ENCODE data around the gene ROR1. TPM values are rescaled to one million over a fixed set of nuclear protein-coding genes. Genes with fewer than 3 reads are reported as not detected.

Gene ROR1
- polyA plus RNA-seq, 5 donors: 56.6 to 103 (median 89.0) TPM

DNA sequence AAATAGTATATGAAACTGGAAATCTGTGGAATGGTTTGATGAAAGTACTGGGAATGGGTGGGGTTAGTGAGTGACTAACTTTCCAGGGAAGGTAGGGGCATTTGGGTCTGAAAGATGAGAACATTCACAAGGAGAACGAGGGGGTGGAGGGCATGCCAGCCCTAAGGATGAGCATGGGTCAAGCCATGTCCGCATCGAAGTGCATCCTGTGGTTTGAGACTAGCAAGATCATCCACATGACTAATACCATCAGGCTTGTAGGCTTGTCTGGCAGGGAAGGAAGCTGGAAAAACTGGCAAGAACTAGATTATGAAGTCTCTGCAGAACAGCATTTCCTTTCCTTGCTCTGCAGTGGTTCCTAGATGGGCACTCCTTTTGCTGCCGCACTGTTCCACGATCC lies 359.2 kb downstream of the ROR1 start:
- DNase-seq: no peak

DNA sequence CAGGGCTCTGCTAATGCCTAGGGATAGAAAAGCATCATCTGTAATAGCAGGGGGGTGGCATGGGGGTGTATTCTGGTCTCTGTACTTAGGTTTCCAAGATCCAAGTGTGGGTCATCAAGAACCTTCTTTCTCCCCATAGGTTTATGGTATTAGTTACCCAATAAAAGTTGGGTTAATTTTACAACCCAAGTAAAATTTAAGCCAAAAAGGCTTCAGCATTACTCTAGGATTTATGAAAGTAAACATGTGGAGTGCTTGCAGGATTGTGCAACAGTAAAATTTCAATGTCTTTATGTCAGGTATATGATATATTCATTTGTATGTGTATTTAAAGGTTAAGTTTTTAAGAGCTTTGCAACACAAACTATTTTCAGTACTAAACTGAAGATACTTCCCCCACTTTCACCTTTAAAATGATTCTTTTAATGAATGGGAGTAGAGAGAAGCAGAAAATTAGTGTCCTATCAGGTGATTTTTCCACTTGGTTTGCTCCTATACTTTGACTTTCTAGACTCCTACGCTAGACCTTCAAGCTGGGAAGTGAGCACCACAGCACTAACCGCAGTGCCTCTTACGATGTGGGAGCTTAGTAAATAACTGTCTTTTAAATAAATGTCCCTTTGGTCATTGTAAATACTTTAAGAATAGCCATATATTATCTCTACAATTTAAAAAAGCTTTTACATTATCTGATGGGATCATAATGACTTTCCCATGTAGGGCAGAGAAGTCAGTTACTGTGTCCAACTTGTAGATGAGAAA lies 361.8 kb downstream of the ROR1 start:
- no peak for DNase-seq

DNA sequence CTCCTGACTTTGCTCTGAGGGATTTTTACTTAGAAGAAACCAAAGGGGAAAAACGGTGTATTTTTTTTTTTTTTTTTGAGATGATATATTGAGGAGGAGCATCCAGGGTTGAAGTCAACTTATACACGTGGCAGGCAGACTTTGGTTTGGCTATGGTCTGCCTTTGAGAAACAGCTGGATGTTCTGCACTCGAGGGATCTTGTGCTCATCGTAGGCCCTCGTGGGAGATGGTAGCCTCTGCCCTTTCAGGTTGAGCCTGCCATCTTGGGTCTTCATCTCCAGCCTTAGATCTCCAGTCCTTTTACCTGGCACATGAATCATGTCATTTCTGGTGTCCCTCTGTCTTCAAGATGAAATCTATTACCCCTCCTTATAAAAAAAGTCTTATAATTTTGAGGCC lies 362.5 kb downstream of the ROR1 start:
- DNase-seq: no peak

DNA sequence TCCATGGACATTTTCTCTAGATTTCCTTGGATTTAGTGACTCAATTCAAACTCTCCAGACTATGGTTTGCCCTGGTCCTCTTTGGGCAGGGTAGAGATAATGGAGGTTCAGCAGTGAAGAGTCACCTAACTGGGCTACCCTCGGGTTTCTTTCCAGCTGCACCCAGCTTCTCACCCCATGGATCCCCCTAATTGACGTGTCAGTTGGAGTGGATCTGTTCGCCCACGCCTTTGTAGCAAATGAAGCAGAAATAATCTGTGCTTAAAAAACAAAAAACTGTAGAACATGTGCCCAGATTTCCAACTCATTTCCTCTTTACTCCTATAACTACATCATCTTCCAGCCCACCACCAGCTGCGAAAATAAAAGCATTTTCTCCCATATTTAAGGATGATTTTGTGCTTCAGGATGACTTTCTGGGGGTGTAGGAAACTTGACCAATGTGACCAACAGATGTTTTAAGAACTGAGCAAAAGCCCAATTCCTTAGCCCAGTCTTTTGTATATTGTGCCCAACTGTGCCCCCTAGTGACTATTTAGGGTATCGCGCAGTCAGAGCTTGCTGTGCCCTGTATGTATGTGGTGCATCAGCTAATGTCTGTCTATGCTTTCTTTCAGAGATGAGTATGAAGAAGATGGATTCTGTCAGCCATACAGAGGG lies 363.1 kb downstream of the ROR1 start:
- DNase-seq: peak; percentile 59 to 83

DNA sequence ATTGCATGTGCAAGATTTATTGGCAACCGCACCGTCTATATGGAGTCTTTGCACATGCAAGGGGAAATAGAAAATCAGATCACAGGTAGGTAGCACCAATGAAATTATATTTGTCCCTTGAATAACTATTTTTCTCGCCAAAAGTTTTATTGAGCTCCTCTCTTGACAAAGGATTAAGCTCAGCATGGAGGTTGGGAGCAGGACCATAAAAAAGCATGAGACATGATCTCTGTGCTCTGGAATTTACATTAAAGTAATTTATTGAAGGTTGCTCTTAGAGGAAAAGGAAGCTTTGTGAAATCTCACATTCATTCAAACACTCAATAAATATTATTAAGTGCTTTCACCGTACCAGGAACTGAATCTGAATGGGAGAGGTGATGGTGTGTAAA lies 363.6 kb downstream of the ROR1 start:
- DNase-seq: no peak

DNA sequence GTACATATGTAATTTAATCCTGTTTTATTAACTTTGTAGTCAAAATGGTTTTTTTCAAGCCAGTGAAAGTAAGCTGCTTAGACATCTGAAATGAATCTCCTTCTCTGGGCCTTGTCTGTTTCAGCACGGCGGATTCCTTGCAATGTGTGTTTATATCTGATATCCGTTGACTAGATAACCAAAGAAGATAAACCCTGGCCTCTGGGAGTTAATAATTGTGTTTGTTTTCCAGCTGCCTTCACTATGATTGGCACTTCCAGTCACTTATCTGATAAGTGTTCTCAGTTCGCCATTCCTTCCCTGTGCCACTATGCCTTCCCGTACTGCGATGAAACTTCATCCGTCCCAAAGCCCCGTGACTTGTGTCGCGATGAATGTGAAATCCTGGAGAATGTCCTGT lies 366.1 kb downstream of the ROR1 start:
- DNase-seq: no peak

DNA sequence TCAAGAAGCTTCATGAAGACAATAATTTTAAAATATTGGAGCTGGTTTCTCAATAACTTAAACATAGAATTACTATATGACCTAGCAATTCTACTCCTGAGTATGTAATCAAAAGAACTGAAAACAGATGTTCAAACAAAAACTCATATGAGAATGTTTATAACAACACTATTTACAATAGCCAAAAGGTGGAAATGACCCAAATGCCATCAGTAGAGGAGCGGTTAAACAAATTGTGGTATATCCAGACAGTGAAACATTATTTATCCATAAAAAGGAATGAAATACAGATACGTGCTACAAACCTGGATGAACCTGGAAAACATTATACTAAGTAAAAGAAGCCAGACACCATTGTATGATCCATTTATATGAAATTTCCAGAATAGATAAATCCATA lies 366.8 kb downstream of the ROR1 start:
- no peak for DNase-seq

DNA sequence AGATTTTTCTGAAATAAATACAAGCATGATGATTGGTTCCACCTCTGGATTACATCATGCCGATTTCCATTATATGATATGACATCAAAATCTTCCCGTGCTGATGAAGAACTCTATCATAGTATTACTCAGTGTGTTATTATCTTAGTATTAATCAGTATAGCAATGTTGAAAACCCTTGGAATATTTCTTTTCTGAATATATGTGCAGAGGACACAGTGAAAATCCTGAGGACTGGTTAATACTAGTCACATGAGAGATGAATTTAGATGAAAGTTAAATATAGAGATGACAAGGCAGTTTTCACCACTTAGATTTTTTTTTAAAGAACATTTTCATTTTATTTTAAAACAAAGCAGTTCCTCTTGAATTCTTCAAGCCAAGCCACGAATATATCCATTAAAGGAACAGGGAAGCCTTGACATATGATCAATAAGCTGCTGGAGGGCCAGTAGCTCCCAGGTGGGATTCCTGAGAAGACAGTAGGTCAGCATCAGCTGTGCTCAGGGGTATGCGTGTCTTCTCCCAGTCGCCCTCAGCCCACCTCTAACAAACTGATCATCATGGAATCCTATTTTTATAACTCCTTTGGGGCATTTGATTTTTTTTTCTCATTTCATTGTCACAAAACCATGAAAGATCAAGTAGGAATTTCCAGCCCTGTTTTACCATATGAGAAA lies 373.4 kb downstream of the ROR1 start:
- no peak for DNase-seq

DNA sequence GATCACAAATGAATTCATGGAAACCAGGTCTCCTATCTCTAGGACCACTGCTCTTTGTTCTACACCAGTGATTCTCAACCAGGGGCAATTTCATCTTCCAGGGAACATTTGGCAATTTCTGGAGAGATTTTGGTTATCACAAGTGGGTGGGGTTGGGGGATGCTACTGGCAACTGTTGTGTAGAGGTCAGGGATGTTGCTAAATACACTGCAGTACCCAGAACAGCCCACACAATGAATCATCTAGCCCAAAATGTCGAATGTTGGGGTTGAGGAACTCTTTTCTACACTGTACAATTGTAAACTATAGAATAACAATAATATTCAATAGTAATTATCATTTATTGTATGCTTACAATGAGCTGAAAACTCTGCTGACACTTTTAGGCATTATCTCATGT lies 373.9 kb downstream of the ROR1 start:
- DNase-seq: no peak

DNA sequence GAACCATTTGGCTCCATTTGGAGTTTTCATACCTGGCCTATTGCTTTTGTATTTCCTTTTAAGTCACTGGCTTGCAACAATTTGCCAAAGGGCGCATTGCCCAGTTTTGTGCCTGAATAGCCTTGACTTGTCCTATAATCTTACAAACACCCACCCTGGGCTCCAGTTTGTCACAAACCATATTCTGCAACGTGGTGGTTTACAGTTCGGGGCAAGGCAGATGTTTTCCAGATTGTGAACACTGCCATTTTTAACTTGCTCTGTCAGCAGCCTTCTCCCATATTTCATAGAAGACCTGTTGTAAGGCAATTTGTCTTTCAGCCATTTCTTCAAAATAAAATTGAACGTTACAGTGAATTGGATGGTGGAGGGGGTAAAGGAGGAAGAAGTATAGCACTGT lies 376.4 kb downstream of the ROR1 start:
- no peak for DNase-seq

DNA sequence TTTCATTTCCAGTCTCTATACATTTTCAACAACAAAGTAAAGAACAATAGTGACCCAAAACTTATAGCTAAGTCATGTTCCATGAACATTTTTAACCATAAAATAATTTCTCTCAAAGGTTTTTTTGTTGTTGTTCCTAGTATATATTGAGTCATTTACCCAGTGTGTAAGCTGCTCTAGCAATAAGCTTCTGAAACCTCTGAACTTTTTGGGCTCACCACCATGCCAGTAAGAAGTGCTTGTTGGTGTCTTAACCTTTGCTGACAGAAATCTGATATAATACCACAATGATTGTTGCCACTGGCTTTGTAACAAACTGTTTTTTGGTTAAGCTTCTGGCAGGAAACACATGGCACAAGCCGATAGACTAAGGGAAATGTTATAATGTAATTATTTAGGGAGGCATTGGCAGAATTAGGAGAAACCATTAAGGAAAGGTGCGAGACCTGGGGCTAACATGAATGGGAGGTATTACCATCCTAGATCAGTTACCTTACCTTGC lies 377.0 kb downstream of the ROR1 start:
- DNase-seq: no peak

DNA sequence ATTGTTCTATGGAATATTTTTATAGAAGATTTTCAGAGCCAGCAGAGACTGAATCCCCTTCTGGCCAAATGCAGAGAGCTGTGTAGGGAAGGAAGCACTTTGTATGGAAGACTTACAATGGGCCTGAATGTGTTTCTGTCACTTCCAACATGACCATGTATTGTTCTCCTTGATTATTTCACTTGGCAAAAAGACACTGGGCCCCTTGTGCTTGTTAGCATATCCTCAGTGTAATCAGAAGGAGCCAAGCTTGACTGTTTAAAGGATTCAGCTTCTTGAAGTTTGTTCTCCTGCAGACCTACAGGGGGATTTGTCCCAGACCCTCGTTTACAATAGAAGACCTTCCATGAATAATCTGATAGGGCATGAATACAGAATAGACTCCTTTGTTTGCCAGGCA lies 381.5 kb downstream of the ROR1 start:
- no peak for DNase-seq

DNA sequence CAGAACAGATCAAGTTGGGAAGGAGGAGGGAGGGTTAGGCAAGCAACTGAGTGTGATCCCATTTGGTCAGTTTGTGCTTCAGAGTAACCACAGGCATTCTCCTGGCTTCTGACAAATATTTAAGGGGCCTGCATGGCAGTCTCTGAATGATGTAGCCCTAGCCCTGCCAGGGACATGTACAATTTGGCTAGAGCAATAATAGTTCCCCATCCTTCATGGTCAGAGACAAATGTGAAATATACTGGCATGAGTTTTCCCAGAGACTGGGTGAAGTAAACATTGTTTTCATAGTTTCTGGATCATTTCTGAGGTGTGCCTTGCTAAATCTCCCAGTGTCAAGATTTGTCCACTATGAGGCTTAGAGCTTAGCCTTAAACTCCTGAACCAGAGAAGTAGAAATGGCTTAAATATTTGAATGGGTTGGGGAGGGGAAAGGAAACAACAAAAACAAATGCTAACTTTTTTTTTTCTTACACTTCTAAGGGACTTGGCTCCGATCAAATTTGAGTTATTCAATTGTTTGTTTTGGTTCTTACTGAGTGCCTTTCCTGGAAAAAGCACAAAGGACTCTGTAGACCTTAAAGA lies 387.6 kb downstream of the ROR1 start:
- DNase-seq: no peak

DNA sequence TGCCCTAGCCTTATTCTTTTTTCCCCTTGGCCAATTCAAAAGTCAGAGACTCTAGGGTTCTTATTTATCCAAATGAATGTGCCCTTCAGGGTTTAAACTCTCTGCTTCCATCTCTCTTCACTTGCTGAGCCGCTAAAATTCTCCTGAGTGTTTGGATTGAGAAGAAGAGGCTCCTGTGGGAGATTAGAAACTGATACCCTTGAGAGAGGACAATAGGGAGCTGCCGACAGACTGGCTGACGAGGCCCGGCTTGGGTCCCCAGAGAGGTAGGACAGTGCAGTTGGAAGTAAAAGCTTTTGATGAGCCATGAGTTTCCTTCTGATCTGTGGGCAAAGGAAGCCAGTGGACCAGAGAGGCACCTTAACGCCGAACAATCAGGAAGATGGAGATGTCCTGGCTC lies 388.3 kb downstream of the ROR1 start:
- no peak for DNase-seq

DNA sequence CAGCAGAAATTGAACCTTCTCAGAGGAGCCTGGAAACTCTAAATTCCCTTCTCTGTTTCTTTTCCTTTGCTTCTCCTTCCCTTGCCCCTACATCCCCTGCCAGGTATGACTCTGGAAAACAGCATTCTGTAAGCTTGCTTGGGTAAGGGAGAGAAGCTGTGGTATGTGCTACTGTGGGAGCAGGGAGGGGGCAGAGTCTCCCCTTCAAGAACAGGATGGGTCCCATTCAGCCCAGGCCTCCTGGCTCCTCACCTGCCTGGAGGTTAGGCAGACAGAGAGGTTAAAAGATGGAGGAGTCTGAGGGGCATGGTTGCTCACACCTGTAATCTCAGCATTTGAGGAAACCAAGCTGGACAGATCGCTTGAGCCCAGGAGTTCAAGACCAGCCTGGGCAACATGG lies 389.0 kb downstream of the ROR1 start:
- no peak for DNase-seq

DNA sequence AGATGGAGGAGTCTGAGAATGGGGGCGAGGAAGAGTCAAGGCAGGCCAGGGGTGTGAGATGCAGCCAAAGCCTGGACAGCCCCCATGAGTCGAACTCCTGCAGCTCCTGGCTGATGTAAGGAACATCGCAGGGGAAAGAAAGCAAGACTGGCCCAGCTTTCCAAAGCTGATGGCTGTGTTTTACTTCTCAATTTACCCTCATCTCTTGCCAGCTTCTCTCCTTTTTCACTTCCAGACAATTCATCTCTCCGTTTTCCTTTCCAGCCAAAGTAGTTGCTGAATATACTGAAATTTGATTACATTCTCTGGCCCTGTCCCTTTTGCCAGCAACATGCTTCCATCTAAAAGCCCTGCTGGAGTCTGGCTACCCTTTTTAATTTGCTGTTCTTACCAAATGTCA lies 389.6 kb downstream of the ROR1 start:
- DNase-seq: no peak

DNA sequence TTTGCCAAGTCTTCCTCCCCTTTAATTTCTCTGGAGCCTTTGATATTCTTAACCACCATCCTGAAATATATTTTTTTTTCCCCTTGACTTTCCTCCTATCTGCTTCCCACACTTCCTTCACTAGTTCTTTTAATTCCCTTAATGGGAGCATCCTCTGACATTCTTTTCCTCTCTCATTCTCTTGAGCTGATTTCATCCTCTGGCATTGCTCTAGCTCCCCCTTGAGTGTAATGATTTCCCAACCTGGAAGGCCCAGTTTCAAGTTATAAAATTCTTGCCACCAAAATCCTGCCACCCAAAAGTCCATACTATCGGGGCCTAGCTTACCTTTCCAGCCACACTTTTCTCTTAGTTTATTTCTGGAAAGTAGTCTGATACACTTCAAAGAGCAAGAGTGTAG lies 390.2 kb downstream of the ROR1 start:
- DNase-seq: no peak

DNA sequence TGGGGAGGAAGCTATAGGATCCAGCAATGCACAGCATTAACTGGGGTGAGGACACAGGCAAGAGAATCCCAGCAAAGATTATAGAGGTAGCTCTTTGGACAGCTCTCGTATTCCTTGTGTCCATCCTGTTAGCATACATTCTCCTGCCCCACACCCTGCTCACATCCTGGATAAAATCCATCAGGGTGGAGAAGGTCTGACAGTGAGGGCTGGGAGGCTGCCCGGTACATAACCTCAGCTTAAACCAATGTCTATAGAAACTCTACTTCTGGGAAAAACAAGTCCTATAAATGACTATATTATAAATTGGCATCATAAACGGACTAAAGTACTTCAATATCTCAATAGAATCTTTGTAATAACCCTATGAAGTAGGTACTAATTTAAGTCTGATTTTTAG lies 392.8 kb downstream of the ROR1 start:
- no peak for DNase-seq

DNA sequence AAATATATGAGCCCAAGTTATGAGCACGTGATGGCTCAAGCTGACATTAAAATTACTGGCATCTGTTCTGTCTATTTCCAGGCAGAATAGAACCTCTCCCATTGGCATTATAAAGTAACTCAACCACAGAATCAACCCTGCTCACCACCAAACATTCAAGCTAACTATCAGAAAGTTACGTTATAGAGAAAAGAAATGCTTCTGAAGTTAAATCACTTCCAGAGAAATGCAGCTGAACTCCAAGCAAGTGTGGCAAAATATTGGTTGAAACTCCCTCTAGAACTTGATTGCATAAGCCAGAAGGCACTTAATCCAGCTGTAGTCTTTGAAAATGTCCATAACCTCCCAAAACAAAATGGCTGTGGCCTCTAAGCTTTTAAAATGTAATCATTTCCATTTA lies 393.4 kb downstream of the ROR1 start:
- no peak for DNase-seq

DNA sequence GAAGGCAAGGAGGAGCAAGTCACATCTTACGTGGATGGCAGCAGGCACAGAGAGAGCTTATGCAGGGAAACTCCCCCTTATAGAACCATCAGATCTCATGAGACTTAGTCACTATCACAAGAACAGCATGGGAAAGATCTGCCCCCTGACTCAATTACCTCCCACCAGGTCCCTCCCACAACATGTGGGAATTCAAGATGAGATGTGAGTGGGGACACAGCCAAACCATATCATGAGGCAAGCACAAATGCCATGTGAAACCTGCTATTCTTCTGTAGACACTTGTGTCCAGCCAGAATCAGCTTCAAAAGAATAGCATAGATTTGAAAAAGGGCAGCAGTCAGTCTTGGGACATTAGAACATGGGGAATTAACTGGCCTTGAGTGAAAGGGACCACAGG lies 397.4 kb downstream of the ROR1 start:
- DNase-seq: peak; percentile 79 to 81

DNA sequence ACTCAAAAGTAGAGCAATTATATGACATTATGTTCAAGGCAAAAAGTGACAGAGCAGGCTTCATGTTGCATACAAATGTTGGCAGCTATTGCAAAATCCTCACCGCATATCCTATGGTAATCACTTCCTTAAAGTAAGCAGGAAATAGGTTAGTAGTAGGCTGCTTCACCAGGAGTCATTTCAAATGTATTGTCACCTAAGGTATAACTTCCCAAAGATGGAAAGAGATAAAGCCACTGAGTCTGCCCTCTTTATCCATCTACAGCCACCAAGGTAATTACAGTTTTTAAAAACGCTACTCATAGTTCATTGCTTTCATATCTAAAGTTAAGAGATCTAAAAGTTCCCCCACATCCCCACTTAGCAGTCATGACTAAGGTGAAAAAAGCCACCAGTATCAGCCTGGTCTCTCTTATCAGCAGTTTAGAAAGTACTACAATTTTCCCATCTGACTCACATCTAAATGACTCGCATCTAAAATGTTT lies 398.0 kb downstream of the ROR1 start:
- DNase-seq: peak in 1 of 2 donors; percentile 45

DNA sequence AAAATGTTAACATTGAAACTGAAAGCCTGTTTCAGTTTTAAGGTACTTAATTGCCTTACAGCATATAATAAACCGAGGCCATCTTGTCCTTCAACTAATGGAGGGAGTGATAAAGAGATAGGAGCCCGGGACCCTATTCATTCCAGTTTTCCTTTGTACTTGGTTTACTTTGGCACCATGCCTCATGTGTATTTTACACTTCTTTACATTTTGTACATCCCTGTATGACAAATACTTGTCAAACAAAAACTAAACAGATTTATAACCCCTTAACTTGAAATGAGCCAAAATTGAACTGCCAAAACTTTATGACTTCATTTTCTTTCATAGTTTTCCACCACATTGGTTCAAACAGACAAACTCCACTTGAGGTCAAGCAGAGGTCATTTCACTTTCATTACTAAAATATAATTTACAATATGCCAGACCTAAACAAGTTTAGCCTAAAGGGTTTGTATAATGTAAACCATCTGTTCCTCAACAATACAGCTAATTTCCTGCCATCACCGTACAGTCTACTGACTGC lies 398.7 kb downstream of the ROR1 start:
- peak; percentile 86 for DNase-seq

Data from right lung (tissue), 5 donors.